Tibial nerve (tissue), 4 donors: Measurements from ENCODE around the gene TP73. TPM values are rescaled to one million over a fixed set of nuclear protein-coding genes. Genes with fewer than 3 reads are reported as not detected.

ENCODE experiments used
- DNase-seq, 2 donors: peaks; one replicate each; pipeline ENCODE4 v3.0.0-alpha.2; 2019; ENCODE audit warnings: low spot score in 2 of 2
- H3K27ac ChIP-seq, 4 donors: fragments of 200-600 bp; sonication (generic) in 3 of 4; one replicate each; pipeline ENCODE4 v1.5.1; 2017 to 2019; ENCODE audit warnings: mild to moderate bottlenecking in 1 of 4
- H3K27me3 ChIP-seq, 2 donors: fragments of 200-600 bp; sonication (generic) in 1 of 2; one replicate each; pipeline versions ENCODE4 v1.5.1 to v1.6.0; 2017 to 2019
- H3K36me3 ChIP-seq, 3 donors: fragments of 200-600 bp; sonication (generic); one replicate each; pipeline ENCODE4 v1.5.1; 2018 to 2019
- H3K4me1 ChIP-seq, 4 donors: fragments of 200-600 bp; sonication (generic) in 3 of 4; one replicate each; pipeline ENCODE4 v1.5.1; 2017 to 2019
- H3K4me3 ChIP-seq, 4 donors: fragments of 200-600 bp; sonication (generic) in 3 of 4; one replicate each; pipeline ENCODE4 v1.5.1; 2017 to 2019; ENCODE audit warnings: mild to moderate bottlenecking in 1 of 4, moderate library complexity in 1 of 4
- H3K9me3 ChIP-seq, 4 donors: fragments of 200-600 bp; sonication (generic) in 3 of 4; one replicate each; pipeline ENCODE4 v1.5.1; 2017 to 2019
- EP300 ChIP-seq, 2 donors: sonication (generic); formaldehyde crosslinking; IDR thresholded peaks; one replicate each; pipeline ENCODE4 v1.6.1; 2017; ENCODE audit warnings: antibody characterized with exemption in 2 of 2, mild to moderate bottlenecking in 1 of 2
- POLR2A ChIP-seq, 2 donors: fragments of 450-650 bp; IDR thresholded peaks; one replicate each; pipeline ENCODE4 v1.6.1; 2017; ENCODE audit warnings: antibody characterized with exemption in 2 of 2, mild to moderate bottlenecking in 2 of 2, moderate library complexity in 2 of 2
- WGBS, 2 donors: methylation state at CpG; one replicate each; pipeline ENCODE4 v1.1.5; 2018; 5-methylcytosine and 5-hydroxymethylcytosine counted together
- total RNA-seq, 4 donors: library from RNA; depleted of rRNA; stranded (reverse); fragments of >200 nt; gene quantifications; one replicate each; pipeline ENCODE4 v1.1.0, GENCODE V29; 2016
- TF ChIP-seq, protein P1 (sequence below), 5 experiments: fragments of 200-600 bp in 3 of 5; fragments of 450-650 bp in 2 of 5; sonication (generic) in 3 of 5; IDR thresholded peaks; one replicate each; pipeline ENCODE4 v1.5.1; 2016 to 2019; ENCODE audit warnings: antibody characterized with exemption in 5 of 5, mild to moderate bottlenecking in 3 of 5, moderate library complexity in 2 of 5

The TP73 gene
- total RNA-seq, 4 donors from 2014 or later, result 0.30 TPM; not detected in 3

DNA sequence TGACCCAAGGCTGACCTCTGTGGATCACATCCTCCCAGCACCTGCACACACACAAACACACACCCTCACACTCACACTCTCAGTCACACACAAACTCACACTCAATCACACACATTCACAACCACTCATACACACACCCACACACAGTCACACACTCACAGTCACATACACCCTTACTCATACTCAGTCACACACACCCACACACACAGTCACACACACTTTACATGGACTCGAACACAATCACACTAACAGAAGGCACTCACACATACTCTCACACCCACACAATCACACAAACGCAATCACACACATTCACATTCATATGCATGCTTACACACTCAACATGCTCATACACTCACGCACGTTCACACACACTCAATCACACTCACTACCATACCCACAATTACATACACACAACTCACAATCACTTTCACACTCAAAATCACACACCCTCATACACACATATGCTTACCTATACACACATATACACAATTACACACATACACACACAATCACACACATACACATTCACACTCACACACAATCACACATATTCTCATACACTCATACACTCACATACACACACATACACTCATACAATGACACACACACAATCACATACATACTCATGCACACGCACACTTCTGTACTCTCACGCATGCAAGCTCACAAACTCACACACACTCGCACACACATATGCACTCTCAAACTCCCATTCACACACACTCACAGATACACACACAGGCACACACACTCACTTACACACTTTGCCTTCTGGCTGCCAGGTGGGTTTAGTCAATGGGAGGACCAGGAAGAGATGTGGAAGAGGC, 47.1 kb upstream of the TP73 start:
- TF ChIP-seq POLR2A (IDR thresholded peaks at IDR 0.05) (no peak), EP300 (IDR thresholded peaks at IDR 0.05) (no peak)
- TF ChIP-seq, protein P1, sequence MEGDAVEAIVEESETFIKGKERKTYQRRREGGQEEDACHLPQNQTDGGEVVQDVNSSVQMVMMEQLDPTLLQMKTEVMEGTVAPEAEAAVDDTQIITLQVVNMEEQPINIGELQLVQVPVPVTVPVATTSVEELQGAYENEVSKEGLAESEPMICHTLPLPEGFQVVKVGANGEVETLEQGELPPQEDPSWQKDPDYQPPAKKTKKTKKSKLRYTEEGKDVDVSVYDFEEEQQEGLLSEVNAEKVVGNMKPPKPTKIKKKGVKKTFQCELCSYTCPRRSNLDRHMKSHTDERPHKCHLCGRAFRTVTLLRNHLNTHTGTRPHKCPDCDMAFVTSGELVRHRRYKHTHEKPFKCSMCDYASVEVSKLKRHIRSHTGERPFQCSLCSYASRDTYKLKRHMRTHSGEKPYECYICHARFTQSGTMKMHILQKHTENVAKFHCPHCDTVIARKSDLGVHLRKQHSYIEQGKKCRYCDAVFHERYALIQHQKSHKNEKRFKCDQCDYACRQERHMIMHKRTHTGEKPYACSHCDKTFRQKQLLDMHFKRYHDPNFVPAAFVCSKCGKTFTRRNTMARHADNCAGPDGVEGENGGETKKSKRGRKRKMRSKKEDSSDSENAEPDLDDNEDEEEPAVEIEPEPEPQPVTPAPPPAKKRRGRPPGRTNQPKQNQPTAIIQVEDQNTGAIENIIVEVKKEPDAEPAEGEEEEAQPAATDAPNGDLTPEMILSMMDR (IDR thresholded peaks at IDR 0.05), result no peak
- Histone ChIP-seq H3K4me3 (no peak overlapping the region), H3K27me3 (peaks cover 0 to 11% of the 10 kb centered on the region in 2 donors), H3K27ac (no peak overlapping the region), H3K9me3 (no peaks in the 10 kb centered on the region), H3K36me3 (no peaks in the 10 kb centered on the region), H3K4me1 (peaks cover 0 to 11% (median under 1%) of the 10 kb centered on the region in 4 donors)
- 86 to 91% methylated on average over 7 of the region's 7 CpGs for whole genome bisulfite sequencing, 2 donors
- DNase-seq, result no peak

DNA sequence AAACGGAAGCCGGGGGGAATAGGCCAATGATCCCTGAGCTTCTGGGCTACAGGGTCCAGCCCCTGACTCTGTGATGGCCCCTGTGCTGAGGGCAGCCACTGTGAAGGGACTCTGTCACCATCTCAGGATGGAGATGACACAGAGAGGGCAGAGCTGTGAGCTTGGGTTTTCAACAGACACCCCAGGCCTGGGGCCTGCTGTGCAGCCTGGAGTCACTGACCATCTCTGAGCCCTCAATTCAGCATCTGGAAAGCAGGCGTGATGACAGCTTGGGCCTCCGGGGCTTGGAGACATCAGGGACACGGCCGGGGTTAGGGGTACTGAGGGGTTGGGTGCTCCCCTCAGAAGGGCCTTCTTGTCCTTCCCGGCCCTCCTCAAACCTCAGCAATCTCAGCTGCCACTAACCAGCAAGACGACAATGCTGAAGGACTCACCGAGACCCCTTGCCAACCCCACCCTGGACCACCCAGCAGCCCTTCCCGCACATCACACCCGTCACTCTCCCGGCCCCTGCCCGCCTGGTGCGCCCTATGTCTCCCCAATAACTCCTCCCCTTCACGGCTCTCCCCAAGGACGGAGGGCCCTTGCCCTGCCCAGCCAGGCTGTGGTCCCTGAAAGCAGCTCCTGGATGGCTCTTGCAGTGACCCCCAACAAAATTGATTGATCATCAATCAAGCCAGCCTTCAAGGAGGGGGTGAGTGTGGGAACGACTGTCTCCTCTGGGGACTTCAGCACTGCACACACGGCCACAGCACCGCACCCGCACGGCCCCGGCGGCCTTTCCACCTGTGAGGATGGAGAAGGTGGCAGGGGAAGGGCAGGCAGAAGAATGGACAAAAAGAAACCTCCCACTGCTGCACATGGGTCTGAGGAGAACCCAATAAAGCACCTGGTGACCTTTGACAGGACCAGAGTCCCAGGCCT, 45.3 kb upstream of the TP73 start:
- TF ChIP-seq POLR2A (IDR thresholded peaks at IDR 0.05) (no peak), EP300 (IDR thresholded peaks at IDR 0.05) (no peak)
- TF ChIP-seq, protein P1 (IDR thresholded peaks at IDR 0.05), result no peak
- Histone ChIP-seq H3K4me3 (no peak overlapping the region), H3K27me3 (peaks cover 0 to 27% of the 10 kb centered on the region in 2 donors)

DNA sequence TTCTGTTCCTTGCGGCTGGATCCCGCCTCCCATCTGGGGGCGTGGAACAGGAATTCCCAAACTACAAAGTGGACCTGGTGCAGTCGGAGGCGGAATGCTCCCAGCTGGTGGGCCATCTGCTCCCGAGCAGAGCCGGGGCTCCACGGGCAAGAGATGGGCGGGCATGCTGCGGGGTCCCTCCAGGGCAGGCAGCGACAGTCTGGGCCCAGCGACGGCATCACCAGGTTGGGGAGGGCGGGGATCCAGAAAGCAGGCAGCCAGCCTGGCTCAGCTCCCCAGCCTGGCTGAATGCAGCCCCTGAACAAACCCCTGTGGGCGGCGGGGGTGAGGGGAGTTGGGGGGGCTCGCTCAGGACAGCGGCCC, 44.6 kb upstream of the TP73 start:
- DNase-seq, result no peak
- 78 to 79% methylated on average over 14 to 16 of the region's 18 CpGs for WGBS, 2 donors
- H3K4me3 ChIP-seq, result no peak overlapping the region
- H3K27ac ChIP-seq, result no peak overlapping the region
- no peaks in the 10 kb centered on the region for H3K36me3 ChIP-seq
- peaks cover 0 to 28% of the 10 kb centered on the region in 2 donors for H3K27me3 ChIP-seq
- no peaks in the 10 kb centered on the region for H3K9me3 ChIP-seq
- peaks cover 0 to 30% (median 16%) of the 10 kb centered on the region in 4 donors for H3K4me1 ChIP-seq
- no peak for TF ChIP-seq EP300 (IDR thresholded peaks at IDR 0.05)
- TF ChIP-seq POLR2A (IDR thresholded peaks at IDR 0.05), result no peak
- TF ChIP-seq, protein P1 (IDR thresholded peaks at IDR 0.05), result no peak

More for the DNA sequence above, 45.3 kb upstream of the TP73 start:
- Histone ChIP-seq H3K9me3 (no peaks in the 10 kb centered on the region), H3K4me1 (peaks cover 0 to 29% (median 15%) of the 10 kb centered on the region in 4 donors), H3K36me3 (no peaks in the 10 kb centered on the region), H3K27ac (no peak overlapping the region)
- DNase-seq, result no peak
- WGBS, 2 donors, result 85 to 87% methylated on average over 22 to 23 of the region's 23 CpGs

DNA sequence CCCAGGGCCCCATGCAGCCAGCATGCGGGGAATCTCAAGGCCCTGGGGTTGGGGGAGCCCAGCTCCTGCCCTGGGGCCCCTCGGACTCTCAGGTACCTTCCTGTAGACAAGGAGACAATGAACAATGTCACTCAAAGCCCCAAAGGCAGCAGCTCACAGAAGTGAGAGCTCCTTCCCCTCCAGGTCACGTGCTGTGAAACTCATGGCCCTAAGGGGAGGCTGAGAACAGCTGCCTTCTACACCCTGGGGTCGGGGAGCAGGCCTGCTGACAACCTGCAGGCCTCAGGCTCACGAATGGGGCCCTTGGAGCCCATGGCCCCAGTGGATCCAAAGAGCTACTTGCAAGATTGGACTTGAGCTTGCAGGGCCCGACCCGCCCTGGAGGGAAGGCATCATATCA, 44.2 kb upstream of the TP73 start:
- Histone ChIP-seq H3K27ac (no peak overlapping the region), H3K4me3 (no peak overlapping the region), H3K27me3 (peaks cover 0 to 28% of the 10 kb centered on the region in 2 donors), H3K9me3 (no peaks in the 10 kb centered on the region), H3K4me1 (peaks cover 0 to 30% (median 16%) of the 10 kb centered on the region in 4 donors), H3K36me3 (no peaks in the 10 kb centered on the region)
- WGBS, 2 donors, result 82 to 88% methylated on average over 5 of the region's 7 CpGs
- no peak for DNase-seq
- TF ChIP-seq, protein P1 (IDR thresholded peaks at IDR 0.05), result no peak
- no peak for TF ChIP-seq POLR2A (IDR thresholded peaks at IDR 0.05)
- TF ChIP-seq EP300 (IDR thresholded peaks at IDR 0.05), result no peak
